SK-N-SH (cell line): ENCODE measurements around the gene PER3.

ENCODE experiments used
- ELF1 ChIP-seq: IDR thresholded peaks from 2 replicates; pipeline ENCODE4 v1.4.0; 2012
- EP300 ChIP-seq, 2 experiments: IDR thresholded peaks; 2 replicates each; pipeline versions ENCODE4 v1.4.0 to v1.6.1; 2012; ENCODE audit warnings: borderline replicate concordance in 1 of 2, low read depth in 1 of 2, low read length in 1 of 2
- JUND ChIP-seq: IDR thresholded peaks from 2 replicates; pipeline ENCODE4 v1.4.0; 2012
- MXI1 ChIP-seq: IDR thresholded peaks from 2 replicates; pipeline ENCODE4 v1.6.1; 2012; ENCODE audit warnings: mild to moderate bottlenecking, low read depth, low read length, improper control_type of control experiment
- POLR2AphosphoS5 ChIP-seq: IDR thresholded peaks from 2 replicates; pipeline ENCODE4 v1.6.1; 2012; ENCODE audit warnings: low read depth, low read length
- RAD21 ChIP-seq: IDR thresholded peaks from 2 replicates; pipeline ENCODE4 v1.6.1; 2012; ENCODE audit warnings: mild to moderate bottlenecking, low read length
- RFX5 ChIP-seq: IDR thresholded peaks from 2 replicates; pipeline ENCODE4 v1.6.1; 2012; ENCODE audit warnings: mild to moderate bottlenecking, improper control_type of control experiment, low read length
- USF2 ChIP-seq: fragments of 150-350 bp; IDR thresholded peaks from 2 replicates; pipeline ENCODE4 v1.6.1; 2017; ENCODE audit warnings: antibody characterized with exemption, low read length, low read depth, borderline replicate concordance
- TF ChIP-seq, protein P1 (sequence below): fragments of 200-600 bp; sonication (generic); IDR thresholded peaks from 2 replicates; pipeline ENCODE4 v1.6.1; 2017; ENCODE audit warnings: antibody characterized with exemption, mild to moderate bottlenecking, moderate library complexity
- TF ChIP-seq, protein P2 (sequence below): IDR thresholded peaks from 2 replicates; pipeline ENCODE4 v1.6.1; 2012; ENCODE audit warnings: mild to moderate bottlenecking, low read depth, low read length, moderate library complexity

- TF ChIP-seq, protein P1, sequence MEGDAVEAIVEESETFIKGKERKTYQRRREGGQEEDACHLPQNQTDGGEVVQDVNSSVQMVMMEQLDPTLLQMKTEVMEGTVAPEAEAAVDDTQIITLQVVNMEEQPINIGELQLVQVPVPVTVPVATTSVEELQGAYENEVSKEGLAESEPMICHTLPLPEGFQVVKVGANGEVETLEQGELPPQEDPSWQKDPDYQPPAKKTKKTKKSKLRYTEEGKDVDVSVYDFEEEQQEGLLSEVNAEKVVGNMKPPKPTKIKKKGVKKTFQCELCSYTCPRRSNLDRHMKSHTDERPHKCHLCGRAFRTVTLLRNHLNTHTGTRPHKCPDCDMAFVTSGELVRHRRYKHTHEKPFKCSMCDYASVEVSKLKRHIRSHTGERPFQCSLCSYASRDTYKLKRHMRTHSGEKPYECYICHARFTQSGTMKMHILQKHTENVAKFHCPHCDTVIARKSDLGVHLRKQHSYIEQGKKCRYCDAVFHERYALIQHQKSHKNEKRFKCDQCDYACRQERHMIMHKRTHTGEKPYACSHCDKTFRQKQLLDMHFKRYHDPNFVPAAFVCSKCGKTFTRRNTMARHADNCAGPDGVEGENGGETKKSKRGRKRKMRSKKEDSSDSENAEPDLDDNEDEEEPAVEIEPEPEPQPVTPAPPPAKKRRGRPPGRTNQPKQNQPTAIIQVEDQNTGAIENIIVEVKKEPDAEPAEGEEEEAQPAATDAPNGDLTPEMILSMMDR = no peak
- TF ChIP-seq, protein P2, sequence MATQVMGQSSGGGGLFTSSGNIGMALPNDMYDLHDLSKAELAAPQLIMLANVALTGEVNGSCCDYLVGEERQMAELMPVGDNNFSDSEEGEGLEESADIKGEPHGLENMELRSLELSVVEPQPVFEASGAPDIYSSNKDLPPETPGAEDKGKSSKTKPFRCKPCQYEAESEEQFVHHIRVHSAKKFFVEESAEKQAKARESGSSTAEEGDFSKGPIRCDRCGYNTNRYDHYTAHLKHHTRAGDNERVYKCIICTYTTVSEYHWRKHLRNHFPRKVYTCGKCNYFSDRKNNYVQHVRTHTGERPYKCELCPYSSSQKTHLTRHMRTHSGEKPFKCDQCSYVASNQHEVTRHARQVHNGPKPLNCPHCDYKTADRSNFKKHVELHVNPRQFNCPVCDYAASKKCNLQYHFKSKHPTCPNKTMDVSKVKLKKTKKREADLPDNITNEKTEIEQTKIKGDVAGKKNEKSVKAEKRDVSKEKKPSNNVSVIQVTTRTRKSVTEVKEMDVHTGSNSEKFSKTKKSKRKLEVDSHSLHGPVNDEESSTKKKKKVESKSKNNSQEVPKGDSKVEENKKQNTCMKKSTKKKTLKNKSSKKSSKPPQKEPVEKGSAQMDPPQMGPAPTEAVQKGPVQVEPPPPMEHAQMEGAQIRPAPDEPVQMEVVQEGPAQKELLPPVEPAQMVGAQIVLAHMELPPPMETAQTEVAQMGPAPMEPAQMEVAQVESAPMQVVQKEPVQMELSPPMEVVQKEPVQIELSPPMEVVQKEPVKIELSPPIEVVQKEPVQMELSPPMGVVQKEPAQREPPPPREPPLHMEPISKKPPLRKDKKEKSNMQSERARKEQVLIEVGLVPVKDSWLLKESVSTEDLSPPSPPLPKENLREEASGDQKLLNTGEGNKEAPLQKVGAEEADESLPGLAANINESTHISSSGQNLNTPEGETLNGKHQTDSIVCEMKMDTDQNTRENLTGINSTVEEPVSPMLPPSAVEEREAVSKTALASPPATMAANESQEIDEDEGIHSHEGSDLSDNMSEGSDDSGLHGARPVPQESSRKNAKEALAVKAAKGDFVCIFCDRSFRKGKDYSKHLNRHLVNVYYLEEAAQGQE = no peak
- TF ChIP-seq MXI1 (no peak), EP300 (IDR thresholded peaks at IDR 0.05; ENCODE audit: borderline replicate concordance in 1 of 2, low read depth in 1 of 2, low read length in 1 of 2) (no peak), ELF1 (no peak), USF2 (no peak), JUND (no peak), RAD21 (no peak), POLR2AphosphoS5 (no peak), RFX5 (no peak)
These were observed 72.3 kb downstream of the PER3 start for GRCh38 chr1:7856345-7856744.
